K562 (cell line): ENCODE results near the gene DOK3. TPM values are rescaled to one million over a fixed set of nuclear protein-coding genes. Genes with fewer than 3 reads are reported as not detected.

Source experiments
- ATAC-seq: fragments of 200-7000 bp; cut with Tn5 transposase; 3 replicates; pipeline ENCODE4 v1.9.1; 2020; ENCODE audit warnings: moderate library complexity
- BruUV-seq: library from RNA; stranded (reverse); fragments of 400-500 nt; replicated peaks from 2 replicates; lab custom pipeline; 2021; lab: Mats Ljungman, UMichigan
- CTCF ChIA-PET: fragments of 300-600 bp; formaldehyde crosslinking; extraction: SDS; loops from one replicate; lab custom pipeline; 2021; ENCODE audit warnings: low intra/inter-chr PET ratio; lab: Yijun Ruan, JAX
- POLR2A ChIA-PET: fragments of 300-600, 350-650 bp; sonication (Branson Sonifier 250); formaldehyde crosslinking; extraction: SDS; loops from one replicate; lab custom pipeline; 2021; ENCODE audit warnings: antibody characterized with exemption, inconsistent platforms; lab: Yijun Ruan, JAX
- DNase-seq, 4 experiments: peaks; one replicate each; pipeline versions ENCODE4 v3.0.0 to v3.0.0-alpha.2; 2011 to 2018; ENCODE audit warnings: low spot score in 3 of 4, mixed read lengths in 3 of 4; ENCODE audit errors: extremely low read depth in 1 of 4
- FAIRE-seq: peaks from 2 replicates; lab custom pipeline; 2011; peaks lifted over from hg19 to GRCh38; lab: Jason Lieb, UNC
- H2AFZ ChIP-seq: 2 replicates; pipeline ENCODE4 v1.6.0; 2011; ENCODE audit warnings: low read depth, low read length, control low read depth, inconsistent platforms
- H3K27ac ChIP-seq: fragments of 200-600 bp; 3 replicates; pipeline ENCODE4 v1.8.0; 2011; ENCODE audit warnings: low read depth, mild to moderate bottlenecking, control low read depth, inconsistent platforms, low read length, moderate library complexity, mixed read lengths; ENCODE audit errors: extremely low read depth
- H3K27me3 ChIP-seq, 2 experiments: fragments of 300-600 bp in 1 of 2; 2 replicates in 1 of 2; 3 replicates in 1 of 2; pipeline versions ENCODE4 v1.6.0 to v1.8.0; 2011; ENCODE audit warnings: inconsistent platforms in 2 of 2, low read length in 2 of 2, mild to moderate bottlenecking in 1 of 2, mixed read lengths in 1 of 2, moderate library complexity in 1 of 2; ENCODE audit not compliant: control insufficient read depth in 2 of 2, insufficient read depth in 2 of 2
- H3K36me3 ChIP-seq: fragments of 300-600 bp; 3 replicates; pipeline ENCODE4 v1.8.0; 2011; ENCODE audit warnings: mild to moderate bottlenecking, low read length, inconsistent platforms; ENCODE audit not compliant: control insufficient read depth, insufficient read depth
- H3K4me1 ChIP-seq, 2 experiments: fragments of 200-600 bp in 1 of 2; replicated peaks in 1 of 2; 2 replicates in 1 of 2; 3 replicates in 1 of 2; pipeline versions ENCODE4 v1.5.1 to v1.8.0; 2011; ENCODE audit warnings: inconsistent platforms in 2 of 2, low read length in 2 of 2, mild to moderate bottlenecking in 1 of 2, mixed read lengths in 1 of 2, moderate library complexity in 1 of 2; ENCODE audit not compliant: control insufficient read depth in 2 of 2, insufficient read depth in 2 of 2
- H3K4me2 ChIP-seq: 2 replicates; pipeline ENCODE4 v1.6.1; 2011; ENCODE audit warnings: low read length, control low read depth, inconsistent platforms, mixed read lengths; ENCODE audit not compliant: insufficient read depth
- H3K4me3 ChIP-seq: fragments of 200-600 bp; sonication (generic), shearing (Covaris generic); 2 replicates; pipeline ENCODE4 v1.5.1; 2016; ENCODE audit warnings: control low read depth, inconsistent platforms
- H3K79me2 ChIP-seq: fragments of 200-600 bp; 3 replicates; pipeline ENCODE4 v1.8.0; 2011; ENCODE audit warnings: low read length, inconsistent platforms; ENCODE audit not compliant: control insufficient read depth, insufficient read depth
- H3K9ac ChIP-seq, 2 experiments: 2 replicates each; pipeline versions ENCODE4 v1.6.0 to v1.6.1; 2011; ENCODE audit warnings: low read depth in 2 of 2, low read length in 2 of 2, control low read depth in 1 of 2, inconsistent platforms in 1 of 2, mild to moderate bottlenecking in 1 of 2, mixed read lengths in 1 of 2; ENCODE audit not compliant: insufficient read depth in 1 of 2
- H3K9me1 ChIP-seq: one replicate; pipeline ENCODE4 v1.6.0; 2011; ENCODE audit warnings: inconsistent platforms, mild to moderate bottlenecking, low read length, moderate library complexity; ENCODE audit not compliant: control insufficient read depth, insufficient read depth
- H3K9me3 ChIP-seq: replicated peaks from 2 replicates; pipeline ENCODE4 v1.5.1; 2011; ENCODE audit warnings: low read depth, low read length, inconsistent platforms; ENCODE audit not compliant: control insufficient read depth, insufficient read depth
- H4K20me1 ChIP-seq: replicated peaks from 2 replicates; pipeline ENCODE4 v1.6.1; 2011; ENCODE audit warnings: low read length, inconsistent platforms, mixed read lengths; ENCODE audit not compliant: control insufficient read depth, insufficient read depth
- CBX1 ChIP-seq: sonication (generic); IDR thresholded peaks from 2 replicates; pipeline ENCODE4 v1.6.1; 2016; ENCODE audit warnings: antibody characterized with exemption, low read depth, mild to moderate bottlenecking
- CHD1 ChIP-seq: fragments of 200-600 bp; sonication (generic); IDR thresholded peaks from one replicate; pipeline ENCODE4 v1.6.1; 2012; ENCODE audit warnings: mild to moderate bottlenecking, moderate library complexity, low read length, inconsistent platforms
- COPS2 ChIP-seq: fragments of 450-650 bp; conservative IDR thresholded peaks from 2 replicates; pipeline ENCODE4 v1.6.1; 2016; ENCODE audit warnings: mild to moderate bottlenecking, moderate library complexity
- EGR1 ChIP-seq: fragments of 450-650 bp; conservative IDR thresholded peaks from 2 replicates; pipeline ENCODE4 v1.6.1; 2017; ENCODE audit warnings: mild to moderate bottlenecking
- ETV5 ChIP-seq: sonication (generic); formaldehyde crosslinking; IDR thresholded peaks from 2 replicates; pipeline ENCODE4 v1.4.0; 2020; ENCODE audit warnings: low read depth, mild to moderate bottlenecking, missing genetic modification reagents
- KDM5B ChIP-seq: fragments of 200-600 bp; sonication (generic); IDR thresholded peaks from 2 replicates; pipeline ENCODE4 v1.6.1; 2012; ENCODE audit warnings: low read depth, mild to moderate bottlenecking, moderate library complexity, low read length, control low read depth, inconsistent platforms; ENCODE audit not compliant: insufficient replicate concordance
- RAD51 ChIP-seq: fragments of 450-650 bp; IDR thresholded peaks from 2 replicates; pipeline ENCODE4 v1.7.1; 2016; ENCODE audit warnings: low read depth, mild to moderate bottlenecking, borderline replicate concordance
- RFX5 ChIP-seq: IDR thresholded peaks from 2 replicates; pipeline ENCODE4 v1.6.1; 2011; ENCODE audit warnings: low read depth, mild to moderate bottlenecking, improper control_type of control experiment, low read length
- SMARCA5 ChIP-seq: fragments of 450-650 bp; IDR thresholded peaks from 2 replicates; pipeline ENCODE4 v1.6.1; 2016
- ZNF3 ChIP-seq: fragments of 250-450 bp; sonication (Bioruptor Pico); IDR thresholded peaks from 2 replicates; pipeline ENCODE4 v1.5.0; 2021; ENCODE audit warnings: mild to moderate bottlenecking, moderate library complexity
- ZNF551 ChIP-seq: fragments of 250-450 bp; sonication (Bioruptor Pico); IDR thresholded peaks from 2 replicates; pipeline ENCODE4 v1.5.0; 2021; ENCODE audit warnings: mild to moderate bottlenecking, moderate library complexity
- ZNF589 ChIP-seq: fragments of 200-800 bp; sonication (Bioruptor generic); IDR thresholded peaks from 2 replicates; pipeline ENCODE4 v1.6.1; 2016; ENCODE audit warnings: low read depth, missing genetic modification characterization, missing compliant biosample characterization
- WGBS: fragments of 100-300 bp; shearing (Covaris generic); methylation state at CpG from one replicate; pipeline ENCODE4 v1.1.6; 2016; ENCODE audit warnings: low coverage, mixed read lengths; ENCODE audit not compliant: insufficient coverage; ENCODE audit errors: missing lambda C conversion rate; 5-methylcytosine and 5-hydroxymethylcytosine counted together
- in situ Hi-C: fragments of 300-500 bp; cut with MboI; formaldehyde crosslinking; loops from 4 replicates; pipeline ENCODE4 v1.15.0; 2018; ENCODE audit warnings: inconsistent platforms, mixed read lengths
- intact Hi-C: fragments of 100-400 bp; cut with micrococcal nuclease; formaldehyde crosslinking; loops from 2 replicates; pipeline ENCODE4 v1.14.2; 2022
- polyA plus RNA-seq, 8 experiments: library from polyadenylated mRNA; depleted of rRNA in 4 of 8; stranded (reverse) in 5 of 8; unstranded in 3 of 8; fragments of >200 nt; fragmentation: Nextera tagmentation in 2 of 8; fragmentation: Illumina TruSeq in 1 of 8; extraction: Ambion mirVana in 2 of 8; extraction: Trizol in 1 of 8; gene quantifications; 2 replicates each; pipeline versions ENCODE4 v1.2.1 to v1.2.3, GENCODE V29; 2011 to 2014; ENCODE audit warnings: inconsistent platforms in 1 of 8, missing spikeins in 1 of 8
- total RNA-seq, 7 experiments: library from RNA; depleted of rRNA in 6 of 7; stranded (reverse); fragments of >200 nt in 6 of 7; fragmentation: Illumina TruSeq in 2 of 7; extraction: Trizol in 2 of 7; gene quantifications; 2 replicates each; pipeline versions ENCODE4 v1.2.1 to v1.2.3, GENCODE V29; 2011 to 2021; ENCODE audit warnings: low replicate concordance in 1 of 7
- TF ChIP-seq, protein P1 (sequence below): fragments of 450-650 bp; IDR thresholded peaks from 2 replicates; pipeline ENCODE4 v1.6.1; 2016
- TF ChIP-seq, protein P2 (sequence below): sonication (generic); formaldehyde crosslinking; IDR thresholded peaks from 2 replicates; pipeline ENCODE4 v1.8.1; 2023; ENCODE audit warnings: mild to moderate bottlenecking, missing genetic modification reagents

Gene DOK3
- total and polyA plus RNA-seq, 9 of the 15 experiments (the other 6 are each of a cell fraction or from before 2014, with no cell fraction given) = 1.3 to 23.0 (median 8.0) TPM

DNA sequence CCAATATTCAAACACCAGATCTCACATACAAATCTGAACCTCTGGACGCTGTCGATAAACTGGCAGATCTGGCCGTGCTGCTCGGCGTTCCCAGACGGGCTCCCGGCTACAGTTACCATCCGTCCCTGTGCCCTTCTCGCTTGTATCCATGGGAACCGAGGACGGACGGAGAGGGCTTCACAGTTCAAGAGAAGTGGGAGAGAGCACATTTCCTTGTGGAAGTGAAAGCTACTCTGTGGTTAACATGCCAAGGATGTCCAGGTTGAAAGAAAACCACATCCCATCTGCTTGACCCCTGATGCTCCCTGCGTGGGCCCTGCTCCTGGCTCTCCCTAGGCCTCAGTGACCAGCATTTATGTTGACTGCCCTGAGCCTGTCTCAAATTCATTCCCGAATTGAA lies 29.9 kb downstream of the DOK3 start (continued):
- TF ChIP-seq ZNF551 (CRISPR knock-in tag) (no peak), RAD51 (no peak), COPS2 (no peak), CBX1 (no peak), ETV5 (CRISPR knock-in tag) (no peak), KDM5B (no peak), EGR1 (no peak)
- TF ChIP-seq, protein P1, sequence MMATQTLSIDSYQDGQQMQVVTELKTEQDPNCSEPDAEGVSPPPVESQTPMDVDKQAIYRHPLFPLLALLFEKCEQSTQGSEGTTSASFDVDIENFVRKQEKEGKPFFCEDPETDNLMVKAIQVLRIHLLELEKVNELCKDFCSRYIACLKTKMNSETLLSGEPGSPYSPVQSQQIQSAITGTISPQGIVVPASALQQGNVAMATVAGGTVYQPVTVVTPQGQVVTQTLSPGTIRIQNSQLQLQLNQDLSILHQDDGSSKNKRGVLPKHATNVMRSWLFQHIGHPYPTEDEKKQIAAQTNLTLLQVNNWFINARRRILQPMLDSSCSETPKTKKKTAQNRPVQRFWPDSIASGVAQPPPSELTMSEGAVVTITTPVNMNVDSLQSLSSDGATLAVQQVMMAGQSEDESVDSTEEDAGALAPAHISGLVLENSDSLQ = no peak

DNA sequence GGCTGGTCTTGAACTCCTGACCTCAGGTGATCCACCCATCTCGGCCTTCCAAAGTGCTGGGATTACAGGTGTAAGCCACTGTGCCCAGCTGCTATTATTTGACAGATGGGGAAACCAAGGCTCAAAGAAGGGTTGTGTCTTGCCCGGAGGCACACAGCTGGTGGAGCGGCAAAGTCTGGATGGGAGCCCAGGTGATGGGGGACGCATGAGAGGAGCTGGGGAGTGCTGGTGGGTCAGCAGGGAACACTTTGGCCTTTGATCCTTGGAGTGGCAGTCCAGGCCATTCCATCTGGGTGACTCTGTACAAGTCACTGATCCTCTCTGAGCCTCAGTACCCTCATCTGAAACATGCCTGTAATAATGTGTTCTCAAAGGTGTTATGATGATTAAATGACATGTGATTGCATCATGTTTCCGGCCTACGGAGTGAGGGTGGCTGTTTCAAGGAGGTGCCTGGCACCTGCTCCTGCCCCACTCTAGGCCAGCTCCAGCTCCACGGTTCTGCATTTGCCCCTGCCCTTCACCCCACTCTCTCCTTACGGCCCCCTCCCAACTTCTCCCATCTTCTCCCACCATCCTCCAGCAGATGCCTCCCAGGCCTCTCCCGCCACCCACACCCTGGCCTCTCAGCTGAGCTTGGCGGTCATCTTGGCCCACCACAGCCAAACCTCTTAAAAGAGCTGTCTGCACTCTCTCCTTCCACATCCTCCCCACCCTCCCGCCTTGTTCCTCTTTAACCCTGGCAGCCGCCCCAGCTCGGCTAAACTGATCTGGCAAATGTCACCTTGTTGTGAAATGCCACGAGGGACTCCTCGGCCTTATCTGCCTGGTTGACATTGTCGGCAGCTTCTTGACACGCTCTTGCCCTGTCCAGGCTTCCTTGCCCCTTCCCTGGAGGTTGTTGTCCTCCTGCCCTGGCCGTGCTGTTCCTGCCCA lies 30.6 kb downstream of the DOK3 start:
- Histone ChIP-seq H3K4me3 (no peak overlapping the region), H3K79me2 (no peaks in the 10 kb centered on the region), H3K36me3 (peaks cover 19% of the 10 kb centered on the region; the same call in 2 of the 3 replicates), H3K9ac (peak overlapping the region in 1 of 2 experiments; percentile 78; a peak in 2 of 4 replicates), H3K4me2 (no peak overlapping the region), H4K20me1 (no peaks in the 10 kb centered on the region), H3K27ac (peak overlapping the region; percentile 62; the same call in 2 of the 3 replicates), H3K27me3 (no peaks in the 10 kb centered on the region), H3K9me3 (no peaks in the 10 kb centered on the region), H3K4me1 (peaks cover 33 to 46% of the 10 kb centered on the region in 2 experiments), H2AFZ (no peak overlapping the region), H3K9me1 (no peaks in the 10 kb centered on the region)
- ChIA-PET POLR2A (interaction anchor here (0.6 to 5.4 kb wide), 12 partner anchors 8 to 405 kb away, joined by 3 to 30 read pairs (median 4); partner anchors contain the start of gene DDX41), CTCF (no interaction called here)
- 48% methylated on average over 17 of the region's 18 CpGs for WGBS
- peak; percentile 23 for FAIRE-seq
- no peak for DNase-seq
- intact Hi-C loops (no loop called here), in situ Hi-C loops (no loop called here)
- BruUV-seq = no TSS peak
- ATAC-seq = peak; percentile 31
- no peak for TF ChIP-seq CHD1
- TF ChIP-seq ZNF589 (CRISPR knock-in tag) = no peak; the same call in 1 of the 2 replicates
- TF ChIP-seq RFX5 = no peak
- no peak for TF ChIP-seq ZNF3
- TF ChIP-seq SMARCA5 = no peak
- TF ChIP-seq, protein P2, sequence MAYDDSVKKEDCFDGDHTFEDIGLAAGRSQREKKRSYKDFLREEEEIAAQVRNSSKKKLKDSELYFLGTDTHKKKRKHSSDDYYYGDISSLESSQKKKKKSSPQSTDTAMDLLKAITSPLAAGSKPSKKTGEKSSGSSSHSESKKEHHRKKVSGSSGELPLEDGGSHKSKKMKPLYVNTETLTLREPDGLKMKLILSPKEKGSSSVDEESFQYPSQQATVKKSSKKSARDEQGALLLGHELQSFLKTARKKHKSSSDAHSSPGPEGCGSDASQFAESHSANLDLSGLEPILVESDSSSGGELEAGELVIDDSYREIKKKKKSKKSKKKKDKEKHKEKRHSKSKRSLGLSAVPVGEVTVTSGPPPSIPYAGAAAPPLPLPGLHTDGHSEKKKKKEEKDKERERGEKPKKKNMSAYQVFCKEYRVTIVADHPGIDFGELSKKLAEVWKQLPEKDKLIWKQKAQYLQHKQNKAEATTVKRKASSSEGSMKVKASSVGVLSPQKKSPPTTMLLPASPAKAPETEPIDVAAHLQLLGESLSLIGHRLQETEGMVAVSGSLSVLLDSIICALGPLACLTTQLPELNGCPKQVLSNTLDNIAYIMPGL (CRISPR knock-in tag) = no peak
